Calu3 (cell line): ENCODE measurements around the gene CUL7. TPM values are rescaled to one million over a fixed set of nuclear protein-coding genes. Genes with fewer than 3 reads are reported as not detected.

Experiments used
- BruUV-seq: library from RNA; stranded (reverse); fragments of 400-500 nt; replicated peaks from 2 replicates; lab custom pipeline; 2021; lab: Mats Ljungman, UMichigan
- CTCF ChIA-PET: fragments of 300-600 bp; sonication (Branson Sonifier 250); formaldehyde crosslinking; loops from one replicate; lab custom pipeline; 2022; ENCODE audit warnings: antibody characterized with exemption; lab: Charles Lee
- DNase-seq: peaks from one replicate; pipeline ENCODE4 v3.0.0; 2022
- H3K27ac Mint-ChIP-seq: one replicate; pipeline ENCODE4 v1.8.0; 2022; ENCODE audit warnings: mixed read lengths; ENCODE audit not compliant: unreplicated experiment
- H3K27me3 Mint-ChIP-seq: one replicate; pipeline ENCODE4 v1.8.0; 2022; ENCODE audit warnings: mixed read lengths; ENCODE audit not compliant: unreplicated experiment
- H3K36me3 Mint-ChIP-seq: one replicate; pipeline ENCODE4 v1.8.0; 2022; ENCODE audit warnings: mild to moderate bottlenecking, moderate library complexity, mixed read lengths; ENCODE audit not compliant: insufficient read depth, unreplicated experiment
- H3K4me1 Mint-ChIP-seq: one replicate; pipeline ENCODE4 v1.8.0; 2022; ENCODE audit warnings: mild to moderate bottlenecking, low read depth, mixed read lengths; ENCODE audit not compliant: unreplicated experiment
- H3K4me3 Mint-ChIP-seq: one replicate; pipeline ENCODE4 v1.8.0; 2022; ENCODE audit warnings: mild to moderate bottlenecking, low read depth, moderate library complexity, mixed read lengths; ENCODE audit not compliant: unreplicated experiment
- H3K9me3 Mint-ChIP-seq: one replicate; pipeline ENCODE4 v1.8.0; 2022; ENCODE audit warnings: low read depth, mixed read lengths; ENCODE audit not compliant: unreplicated experiment
- intact Hi-C: fragments of 100-400 bp; cut with micrococcal nuclease; formaldehyde crosslinking; loops from one replicate; pipeline ENCODE4 v1.10.0; 2022; ENCODE audit not compliant: unreplicated experiment
- total RNA-seq: library from RNA; stranded (reverse); gene quantifications from 2 replicates; pipeline ENCODE4 v1.2.3, GENCODE V29; 2022
- TF ChIP-seq, protein P1 (sequence below): fragments of 200-600 bp; IDR thresholded peaks from one replicate; pipeline ENCODE4 v1.8.0; 2022; ENCODE audit warnings: antibody characterized with exemption; ENCODE audit not compliant: unreplicated experiment

Gene CUL7
- total RNA-seq, 1 experiment from 2014 or later = 25.5 TPM

DNA sequence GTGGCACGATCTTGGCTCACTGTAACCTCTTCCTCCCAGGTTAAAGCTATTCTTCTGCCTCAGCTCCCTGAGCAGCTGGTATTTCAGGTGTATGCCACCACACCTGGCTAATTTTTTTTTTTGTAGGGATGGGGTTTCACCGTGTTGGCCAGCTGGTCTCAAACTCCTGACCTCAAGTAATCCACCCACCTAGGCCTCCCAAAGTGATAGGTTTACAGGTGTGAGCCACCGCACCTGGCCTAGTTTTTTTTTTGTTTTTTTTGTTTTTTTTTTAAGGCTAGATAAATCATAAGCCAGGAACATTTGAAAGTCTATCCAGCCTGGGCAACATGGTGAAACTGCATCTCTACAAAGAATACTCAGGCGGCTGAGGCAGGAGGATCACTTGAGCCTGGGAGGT is 21.3 kb downstream of the CUL7 start:
- intact Hi-C loops = no loop called here
- no peaks in the 10 kb centered on the region for H3K27me3 Mint-ChIP-seq
- no peak overlapping the region for H3K4me3 Mint-ChIP-seq
- no peak for DNase-seq
- H3K4me1 Mint-ChIP-seq = no peaks in the 10 kb centered on the region
- no TSS peak for BruUV-seq
- H3K36me3 Mint-ChIP-seq = peaks cover 82% of the 10 kb centered on the region
- H3K27ac Mint-ChIP-seq = no peak overlapping the region
- CTCF ChIA-PET = interaction anchor here (0.5 kb wide), 1 partner anchor 468 kb away, joined by 3 read pairs; no protein-coding TSS in a partner anchor
- TF ChIP-seq, protein P1, sequence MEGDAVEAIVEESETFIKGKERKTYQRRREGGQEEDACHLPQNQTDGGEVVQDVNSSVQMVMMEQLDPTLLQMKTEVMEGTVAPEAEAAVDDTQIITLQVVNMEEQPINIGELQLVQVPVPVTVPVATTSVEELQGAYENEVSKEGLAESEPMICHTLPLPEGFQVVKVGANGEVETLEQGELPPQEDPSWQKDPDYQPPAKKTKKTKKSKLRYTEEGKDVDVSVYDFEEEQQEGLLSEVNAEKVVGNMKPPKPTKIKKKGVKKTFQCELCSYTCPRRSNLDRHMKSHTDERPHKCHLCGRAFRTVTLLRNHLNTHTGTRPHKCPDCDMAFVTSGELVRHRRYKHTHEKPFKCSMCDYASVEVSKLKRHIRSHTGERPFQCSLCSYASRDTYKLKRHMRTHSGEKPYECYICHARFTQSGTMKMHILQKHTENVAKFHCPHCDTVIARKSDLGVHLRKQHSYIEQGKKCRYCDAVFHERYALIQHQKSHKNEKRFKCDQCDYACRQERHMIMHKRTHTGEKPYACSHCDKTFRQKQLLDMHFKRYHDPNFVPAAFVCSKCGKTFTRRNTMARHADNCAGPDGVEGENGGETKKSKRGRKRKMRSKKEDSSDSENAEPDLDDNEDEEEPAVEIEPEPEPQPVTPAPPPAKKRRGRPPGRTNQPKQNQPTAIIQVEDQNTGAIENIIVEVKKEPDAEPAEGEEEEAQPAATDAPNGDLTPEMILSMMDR = no peak
- H3K9me3 Mint-ChIP-seq = no peaks in the 10 kb centered on the region

DNA sequence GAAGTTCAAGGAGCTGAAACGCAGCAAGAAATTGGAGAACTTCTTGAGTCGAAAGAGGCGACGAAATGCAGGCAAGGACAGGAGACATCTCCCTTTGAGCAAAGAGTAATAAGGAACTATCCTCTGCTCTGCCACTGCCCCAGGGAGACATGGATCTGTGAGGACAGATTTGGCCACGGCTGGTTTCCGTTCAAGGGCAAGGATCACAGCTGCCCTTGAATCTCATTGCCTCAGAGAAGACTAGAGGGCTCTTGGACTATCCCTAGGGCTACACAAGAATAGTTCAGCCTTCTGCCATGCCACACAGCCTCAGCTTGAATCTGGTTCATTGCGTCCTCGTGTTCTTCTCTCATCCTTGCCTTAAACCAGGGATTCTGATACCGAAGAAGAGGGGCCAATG is 24.5 kb downstream of the CUL7 start:
- CTCF ChIA-PET = no interaction called here
- no peaks in the 10 kb centered on the region for H3K27me3 Mint-ChIP-seq

DNA sequence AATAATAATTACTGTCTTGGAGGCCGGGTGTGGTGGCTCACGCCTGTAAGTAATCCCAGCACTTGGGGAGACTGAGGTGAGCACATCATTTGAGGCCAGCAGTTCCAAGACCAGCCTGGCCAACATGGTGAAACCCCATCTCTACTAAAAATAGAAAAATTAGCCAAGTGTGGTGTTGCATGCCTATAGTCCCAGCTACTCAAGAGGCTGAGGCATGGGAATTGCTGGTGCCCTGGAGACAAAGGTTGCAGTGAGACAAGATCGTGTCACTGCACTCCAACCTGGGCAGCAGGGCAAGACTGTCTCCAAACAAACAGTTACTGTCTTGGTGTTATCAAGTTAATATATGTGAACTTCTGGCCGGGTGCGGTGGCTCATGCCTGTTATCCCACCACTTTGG is 27.3 kb downstream of the CUL7 start:
- no peak overlapping the region for H3K4me3 Mint-ChIP-seq
- no peak for DNase-seq
- intact Hi-C loops = no loop called here
- no peaks in the 10 kb centered on the region for H3K9me3 Mint-ChIP-seq
- H3K4me1 Mint-ChIP-seq = no peaks in the 10 kb centered on the region
- no peaks in the 10 kb centered on the region for H3K27me3 Mint-ChIP-seq
- H3K27ac Mint-ChIP-seq = no peak overlapping the region
- TF ChIP-seq, protein P1 = no peak
- BruUV-seq = no TSS peak
- peaks cover 85% of the 10 kb centered on the region for H3K36me3 Mint-ChIP-seq
- CTCF ChIA-PET = no interaction called here

More for the DNA sequence above, 24.5 kb downstream of the CUL7 start:
- H3K36me3 Mint-ChIP-seq = peaks cover 86% of the 10 kb centered on the region
- intact Hi-C loops = no loop called here
- H3K9me3 Mint-ChIP-seq = no peaks in the 10 kb centered on the region
- H3K4me1 Mint-ChIP-seq = no peaks in the 10 kb centered on the region
- H3K27ac Mint-ChIP-seq = no peak overlapping the region
- TF ChIP-seq, protein P1 = no peak
- H3K4me3 Mint-ChIP-seq = no peak overlapping the region
- BruUV-seq = no TSS peak
- DNase-seq = no peak

DNA sequence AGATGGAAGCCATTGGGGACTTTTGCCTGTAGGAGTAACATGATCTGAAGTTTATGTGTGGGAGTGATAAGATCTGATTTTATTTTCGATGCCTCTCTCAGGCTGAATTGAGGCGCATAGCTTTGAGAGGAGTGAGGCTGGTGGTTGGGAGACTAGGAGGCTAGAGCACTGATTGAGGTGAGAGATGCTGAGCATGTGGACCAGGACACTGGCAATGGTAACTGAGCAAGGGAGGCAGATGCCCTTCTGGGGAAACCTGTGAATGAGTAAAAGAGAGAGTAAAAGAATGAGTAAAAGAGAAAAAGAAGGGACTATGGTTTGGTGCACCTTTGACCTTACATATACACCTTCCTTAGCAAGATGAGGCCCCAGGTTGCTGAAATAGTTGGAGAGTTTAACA is 29.2 kb downstream of the CUL7 start:
- peaks cover 78% of the 10 kb centered on the region for H3K36me3 Mint-ChIP-seq
- no TSS peak for BruUV-seq

More for the DNA sequence above, 29.2 kb downstream of the CUL7 start:
- Mint-ChIP-seq H3K9me3 (no peaks in the 10 kb centered on the region), H3K4me1 (no peaks in the 10 kb centered on the region), H3K27ac (no peak overlapping the region), H3K27me3 (no peaks in the 10 kb centered on the region), H3K4me3 (no peak overlapping the region)
- intact Hi-C loops = no loop called here
- CTCF ChIA-PET = no interaction called here
- TF ChIP-seq, protein P1 = no peak
- no peak for DNase-seq
